IMR-90 (cell line): ENCODE results near the gene CCNJL. TPM values are rescaled to one million over a fixed set of nuclear protein-coding genes. Genes with fewer than 3 reads are reported as not detected.

Experiments used
- ATAC-seq: fragments of 200-7000 bp; cut with Tn5 transposase; 2 replicates; pipeline ENCODE4 v1.9.1; 2020; ENCODE audit warnings: low read depth, mild to moderate bottlenecking, moderate library complexity
- BruUV-seq: library from RNA; stranded (reverse); fragments of 400-500 nt; replicated peaks from 2 replicates; lab custom pipeline; 2021; lab: Mats Ljungman, UMichigan
- CTCF ChIA-PET: fragments of 300-600 bp; formaldehyde crosslinking; extraction: SDS; loops from one replicate; lab custom pipeline; 2021; ENCODE audit warnings: antibody characterized with exemption; lab: Yijun Ruan, JAX
- POLR2A ChIA-PET: fragments of 300-600 bp; sonication (Branson Sonifier 250); formaldehyde crosslinking; loops from one replicate; lab custom pipeline; 2022; ENCODE audit warnings: antibody characterized with exemption; ENCODE audit not compliant: unreplicated experiment; lab: Charles Lee
- DNase-seq: peaks from one replicate; pipeline ENCODE4 v3.0.0; 2013
- H2AFZ ChIP-seq: replicated peaks from 2 replicates; pipeline ENCODE3; 2013; ENCODE audit warnings: low read length, mild to moderate bottlenecking; ENCODE audit not compliant: poor library complexity
- H2AK5ac ChIP-seq: 2 replicates; pipeline ENCODE4 v1.6.1; 2013; ENCODE audit warnings: low read depth, low read length, inconsistent platforms
- H2AK9ac ChIP-seq: replicated peaks from 2 replicates; pipeline ENCODE3; 2013; ENCODE audit warnings: mild to moderate bottlenecking, low read depth, low read length, moderate library complexity; ENCODE audit not compliant: poor library complexity
- H2BK120ac ChIP-seq: 2 replicates; pipeline ENCODE4 v1.6.1; 2013; ENCODE audit warnings: low read depth, low read length, inconsistent platforms
- H2BK15ac ChIP-seq: 3 replicates; pipeline ENCODE4 v1.6.1; 2013; ENCODE audit warnings: low read depth, low read length, inconsistent platforms
- H2BK20ac ChIP-seq: 2 replicates; pipeline ENCODE4 v1.6.1; 2013; ENCODE audit warnings: low read depth, mild to moderate bottlenecking, inconsistent platforms, low read length, moderate library complexity
- H2BK5ac ChIP-seq: 2 replicates; pipeline ENCODE4 v1.6.1; 2013; ENCODE audit warnings: mild to moderate bottlenecking, low read depth, low read length, inconsistent platforms; ENCODE audit not compliant: poor library complexity, severe bottlenecking
- H3K14ac ChIP-seq: replicated peaks from 2 replicates; pipeline ENCODE4 v1.6.1; 2013; ENCODE audit warnings: low read depth, low read length, inconsistent platforms
- H3K18ac ChIP-seq: 2 replicates; pipeline ENCODE4 v1.6.1; 2013; ENCODE audit warnings: low read depth, low read length, control low read depth
- H3K23ac ChIP-seq: 2 replicates; pipeline ENCODE4 v1.6.1; 2013; ENCODE audit warnings: low read depth, low read length, inconsistent platforms
- H3K27ac ChIP-seq: 2 replicates; pipeline ENCODE4 v1.5.1; 2013; ENCODE audit warnings: mild to moderate bottlenecking, control low read depth, low read length; ENCODE audit not compliant: insufficient read depth
- H3K27me3 ChIP-seq: 2 replicates; pipeline ENCODE4 v1.6.1; 2013; ENCODE audit warnings: low read length; ENCODE audit not compliant: control insufficient read depth, insufficient read depth
- H3K36me3 ChIP-seq: 2 replicates; pipeline ENCODE4 v1.6.1; 2013; ENCODE audit warnings: low read length, mixed read lengths; ENCODE audit not compliant: control insufficient read depth, insufficient read depth
- H3K4ac ChIP-seq: 2 replicates; pipeline ENCODE4 v1.6.1; 2013; ENCODE audit warnings: low read depth, low read length, inconsistent platforms
- H3K4me1 ChIP-seq: 2 replicates; pipeline ENCODE4 v1.6.1; 2013; ENCODE audit warnings: low read length, mixed read lengths; ENCODE audit not compliant: control insufficient read depth, insufficient read depth
- H3K4me2 ChIP-seq: 2 replicates; pipeline ENCODE4 v1.6.1; 2013; ENCODE audit warnings: low read depth, mild to moderate bottlenecking, control low read depth, low read length, moderate library complexity
- H3K4me3 ChIP-seq: 2 replicates; pipeline ENCODE4 v1.5.1; 2013; ENCODE audit warnings: low read depth, mild to moderate bottlenecking, control low read depth, low read length, moderate library complexity; ENCODE audit not compliant: insufficient read depth
- H3K56ac ChIP-seq: 2 replicates; pipeline ENCODE4 v1.6.1; 2013; ENCODE audit warnings: low read length, inconsistent platforms; ENCODE audit not compliant: insufficient read depth; ENCODE audit errors: extremely low read depth
- H3K79me1 ChIP-seq, 2 experiments: 2 replicates each; pipeline ENCODE4 v1.6.1; 2013; ENCODE audit warnings: low read length in 2 of 2, inconsistent platforms in 1 of 2, low read depth in 1 of 2
- H3K9ac ChIP-seq: 2 replicates; pipeline ENCODE4 v1.6.1; 2013; ENCODE audit warnings: low read depth, low read length, control low read depth
- H3K9me1 ChIP-seq: 2 replicates; pipeline ENCODE4 v1.6.1; 2013; ENCODE audit warnings: low read length, inconsistent platforms; ENCODE audit not compliant: insufficient read depth
- H3K9me3 ChIP-seq: 2 replicates; pipeline ENCODE4 v1.6.1; 2013; ENCODE audit warnings: low read length; ENCODE audit not compliant: control insufficient read depth, insufficient read depth
- H4K20me1 ChIP-seq: 2 replicates; pipeline ENCODE4 v1.6.1; 2013; ENCODE audit warnings: low read length, inconsistent platforms; ENCODE audit not compliant: insufficient read depth
- H4K5ac ChIP-seq: 2 replicates; pipeline ENCODE4 v1.6.1; 2013; ENCODE audit warnings: mild to moderate bottlenecking, low read depth, low read length, control low read depth
- H4K8ac ChIP-seq, 2 experiments: 2 replicates each; pipeline ENCODE4 v1.6.1; 2013; ENCODE audit warnings: low read depth in 2 of 2, low read length in 2 of 2, control low read depth in 1 of 2, inconsistent platforms in 1 of 2
- H4K91ac ChIP-seq: 2 replicates; pipeline ENCODE4 v1.6.1; 2013; ENCODE audit warnings: low read depth, low read length, inconsistent platforms; ENCODE audit not compliant: insufficient read depth
- BHLHE40 ChIP-seq: fragments of 150-350 bp; IDR thresholded peaks from 2 replicates; pipeline ENCODE4 v1.6.1; 2016; ENCODE audit warnings: mild to moderate bottlenecking, low read depth, low read length
- CEBPB ChIP-seq: IDR thresholded peaks from 2 replicates; pipeline ENCODE4 v1.6.1; 2012; ENCODE audit warnings: low read depth, low read length, improper control_type of control experiment
- CHD1 ChIP-seq: IDR thresholded peaks from 2 replicates; pipeline ENCODE4 v1.6.1; 2012; ENCODE audit warnings: low read depth, low read length, improper control_type of control experiment
- FOS ChIP-seq: fragments of 150-350 bp; IDR thresholded peaks from 2 replicates; pipeline ENCODE4 v1.6.1; 2016; ENCODE audit warnings: low read depth, low read length
- MAFK ChIP-seq: IDR thresholded peaks from 2 replicates; pipeline ENCODE4 v1.6.1; 2012; ENCODE audit warnings: low read depth, low read length, improper control_type of control experiment
- MAZ ChIP-seq: IDR thresholded peaks from 2 replicates; pipeline ENCODE4 v1.6.1; 2012; ENCODE audit warnings: low read depth, mild to moderate bottlenecking, low read length, improper control_type of control experiment, moderate library complexity, borderline replicate concordance
- MXI1 ChIP-seq: IDR thresholded peaks from 2 replicates; pipeline ENCODE4 v1.6.1; 2012; ENCODE audit warnings: low read depth, mild to moderate bottlenecking, low read length, moderate library complexity, borderline replicate concordance
- NFE2L2 ChIP-seq: fragments of 150-350 bp; IDR thresholded peaks from 2 replicates; pipeline ENCODE4 v1.6.1; 2016; ENCODE audit warnings: low read depth, mild to moderate bottlenecking, low read length
- POLR2A ChIP-seq: IDR thresholded peaks from 2 replicates; pipeline ENCODE4 v1.6.1; 2012; ENCODE audit warnings: mild to moderate bottlenecking, low read depth, low read length
- RAD21 ChIP-seq: IDR thresholded peaks from 2 replicates; pipeline ENCODE4 v1.6.1; 2012; ENCODE audit warnings: low read length, improper control_type of control experiment
- RCOR1 ChIP-seq: IDR thresholded peaks from 2 replicates; pipeline ENCODE4 v1.6.1; 2012; ENCODE audit warnings: mild to moderate bottlenecking, low read length, improper control_type of control experiment; ENCODE audit not compliant: insufficient replicate concordance
- RFX5 ChIP-seq: IDR thresholded peaks from 2 replicates; pipeline ENCODE4 v1.8.0; 2012; ENCODE audit warnings: low read depth, mild to moderate bottlenecking, low read length, moderate library complexity
- SMC3 ChIP-seq: fragments of 150-350 bp; IDR thresholded peaks from 2 replicates; pipeline ENCODE4 v1.6.1; 2016; ENCODE audit warnings: low read depth, mild to moderate bottlenecking, antibody characterized with exemption, low read length, moderate library complexity
- WGBS, 2 experiments: methylation state at CpG; one replicate each; pipeline versions ENCODE4 v1.1.5 to v1.1.7; 2013; ENCODE audit warnings: missing lambda C conversion rate in 2 of 2; ENCODE audit not compliant: insufficient read length in 1 of 2; ENCODE audit errors: extremely low coverage in 2 of 2; 5-methylcytosine and 5-hydroxymethylcytosine counted together
- dilution Hi-C: fragments of 300-500 bp; cut with HindIII; formaldehyde crosslinking; loops from one replicate; pipeline ENCODE4 v1.14.3; 2018; ENCODE audit warnings: low sequenced_read_pairs; ENCODE audit not compliant: unreplicated experiment
- in situ Hi-C: fragments of 300-500 bp; cut with MboI; formaldehyde crosslinking; loops from 3 replicates; pipeline ENCODE4 v1.14.3; 2019; ENCODE audit warnings: low sequenced_read_pairs, inconsistent platforms, mixed read lengths
- intact Hi-C: fragments of 100-400 bp; cut with micrococcal nuclease; formaldehyde crosslinking; loops from 2 replicates; pipeline ENCODE4 v1.10.0; 2022
- polyA plus RNA-seq, 3 experiments: library from polyadenylated mRNA; depleted of rRNA; stranded (reverse); fragments of >200 nt; gene quantifications; 2 replicates each; pipeline ENCODE4 v1.2.3, GENCODE V29; 2012; ENCODE audit warnings: low replicate concordance in 1 of 3
- total RNA-seq: library from RNA; depleted of rRNA; stranded (reverse); fragments of >200 nt; gene quantifications from 2 replicates; pipeline ENCODE4 v1.2.3, GENCODE V29; 2012
- TF ChIP-seq, protein P1 (sequence below): conservative IDR thresholded peaks from 2 replicates; pipeline ENCODE4 v1.5.1; 2012; ENCODE audit warnings: mild to moderate bottlenecking, low read depth, low read length, improper control_type of control experiment
- TF ChIP-seq, protein P2 (sequence below): fragments of 150-350 bp; IDR thresholded peaks from 2 replicates; pipeline ENCODE4 v1.6.1; 2017; ENCODE audit warnings: mild to moderate bottlenecking, antibody characterized with exemption, low read length, low read depth
- TF ChIP-seq, protein P3 (sequence below): fragments of 150-350 bp; IDR thresholded peaks from 2 replicates; pipeline ENCODE4 v1.6.1; 2016; ENCODE audit warnings: low read depth, mild to moderate bottlenecking, low read length, moderate library complexity, borderline replicate concordance

The CCNJL gene
- total and polyA plus RNA-seq, 2 of the 4 experiments (the other 2 are of a cell fraction), result 2.0 to 3.8 TPM

DNA sequence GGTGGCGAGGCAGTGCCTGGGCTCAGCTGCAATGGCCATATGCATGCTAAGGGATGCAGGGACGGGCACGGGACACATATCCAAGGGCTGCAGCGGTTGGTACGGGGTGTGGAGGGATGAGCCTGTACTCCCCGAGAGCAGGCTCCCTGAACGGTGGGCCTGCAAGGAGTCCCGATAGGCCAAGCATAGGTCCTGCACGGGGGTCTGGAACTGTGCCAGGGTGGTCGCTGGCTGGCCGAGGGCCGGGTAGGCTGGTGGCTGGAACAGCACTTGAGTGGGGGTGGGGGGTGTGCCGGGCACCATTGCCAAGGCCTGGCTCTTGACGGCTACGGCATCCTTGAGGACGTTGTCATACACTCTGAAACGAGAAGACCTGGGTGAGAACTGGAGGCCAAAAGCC, 58.9 kb downstream of the CCNJL start:
- Histone ChIP-seq H2BK15ac (no peak overlapping the region), H4K8ac (no peak overlapping the region), H3K4me1 (no peaks in the 10 kb centered on the region), H3K23ac (no peak overlapping the region), H2AK9ac (no peak overlapping the region), H3K9me3 (no peaks in the 10 kb centered on the region), H3K36me3 (peaks cover 16% of the 10 kb centered on the region), H3K79me1 (no peaks in the 10 kb centered on the region), H2AK5ac (no peak overlapping the region), H2BK120ac (no peak overlapping the region), H3K4me2 (no peak overlapping the region), H3K27me3 (no peaks in the 10 kb centered on the region), H4K91ac (no peak overlapping the region), H4K5ac (no peak overlapping the region), H3K56ac (no peak overlapping the region), H2AFZ (no peak overlapping the region), H3K27ac (no peak overlapping the region), H3K14ac (no peak overlapping the region), H3K4me3 (no peak overlapping the region), H3K4ac (no peak overlapping the region), H2BK20ac (no peak overlapping the region), H2BK5ac (no peak overlapping the region), H3K18ac (no peak overlapping the region), H3K9ac (no peak overlapping the region), H4K20me1 (no peaks in the 10 kb centered on the region), H3K9me1 (no peaks in the 10 kb centered on the region)
- TF ChIP-seq, protein P1, sequence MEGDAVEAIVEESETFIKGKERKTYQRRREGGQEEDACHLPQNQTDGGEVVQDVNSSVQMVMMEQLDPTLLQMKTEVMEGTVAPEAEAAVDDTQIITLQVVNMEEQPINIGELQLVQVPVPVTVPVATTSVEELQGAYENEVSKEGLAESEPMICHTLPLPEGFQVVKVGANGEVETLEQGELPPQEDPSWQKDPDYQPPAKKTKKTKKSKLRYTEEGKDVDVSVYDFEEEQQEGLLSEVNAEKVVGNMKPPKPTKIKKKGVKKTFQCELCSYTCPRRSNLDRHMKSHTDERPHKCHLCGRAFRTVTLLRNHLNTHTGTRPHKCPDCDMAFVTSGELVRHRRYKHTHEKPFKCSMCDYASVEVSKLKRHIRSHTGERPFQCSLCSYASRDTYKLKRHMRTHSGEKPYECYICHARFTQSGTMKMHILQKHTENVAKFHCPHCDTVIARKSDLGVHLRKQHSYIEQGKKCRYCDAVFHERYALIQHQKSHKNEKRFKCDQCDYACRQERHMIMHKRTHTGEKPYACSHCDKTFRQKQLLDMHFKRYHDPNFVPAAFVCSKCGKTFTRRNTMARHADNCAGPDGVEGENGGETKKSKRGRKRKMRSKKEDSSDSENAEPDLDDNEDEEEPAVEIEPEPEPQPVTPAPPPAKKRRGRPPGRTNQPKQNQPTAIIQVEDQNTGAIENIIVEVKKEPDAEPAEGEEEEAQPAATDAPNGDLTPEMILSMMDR, result no peak
- TF ChIP-seq NFE2L2, result no peak
- no peak for TF ChIP-seq SMC3
- TF ChIP-seq RAD21, result no peak
- no peak for TF ChIP-seq CHD1
- TF ChIP-seq, protein P2, sequence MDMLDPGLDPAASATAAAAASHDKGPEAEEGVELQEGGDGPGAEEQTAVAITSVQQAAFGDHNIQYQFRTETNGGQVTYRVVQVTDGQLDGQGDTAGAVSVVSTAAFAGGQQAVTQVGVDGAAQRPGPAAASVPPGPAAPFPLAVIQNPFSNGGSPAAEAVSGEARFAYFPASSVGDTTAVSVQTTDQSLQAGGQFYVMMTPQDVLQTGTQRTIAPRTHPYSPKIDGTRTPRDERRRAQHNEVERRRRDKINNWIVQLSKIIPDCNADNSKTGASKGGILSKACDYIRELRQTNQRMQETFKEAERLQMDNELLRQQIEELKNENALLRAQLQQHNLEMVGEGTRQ, result no peak
- TF ChIP-seq RCOR1, result no peak
- no peak for TF ChIP-seq RFX5
- TF ChIP-seq MXI1, result no peak
- TF ChIP-seq POLR2A, result no peak
- no peak for TF ChIP-seq MAFK
- TF ChIP-seq FOS, result no peak
- TF ChIP-seq CEBPB, result no peak
- TF ChIP-seq MAZ, result no peak
- TF ChIP-seq, protein P3, sequence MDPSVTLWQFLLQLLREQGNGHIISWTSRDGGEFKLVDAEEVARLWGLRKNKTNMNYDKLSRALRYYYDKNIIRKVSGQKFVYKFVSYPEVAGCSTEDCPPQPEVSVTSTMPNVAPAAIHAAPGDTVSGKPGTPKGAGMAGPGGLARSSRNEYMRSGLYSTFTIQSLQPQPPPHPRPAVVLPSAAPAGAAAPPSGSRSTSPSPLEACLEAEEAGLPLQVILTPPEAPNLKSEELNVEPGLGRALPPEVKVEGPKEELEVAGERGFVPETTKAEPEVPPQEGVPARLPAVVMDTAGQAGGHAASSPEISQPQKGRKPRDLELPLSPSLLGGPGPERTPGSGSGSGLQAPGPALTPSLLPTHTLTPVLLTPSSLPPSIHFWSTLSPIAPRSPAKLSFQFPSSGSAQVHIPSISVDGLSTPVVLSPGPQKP, result no peak
- TF ChIP-seq BHLHE40, result no peak
- in situ Hi-C loops, result no loop called here
- 86% methylated on average over 11 of the region's 17 CpGs; no CpG with 5 or more reads in 1 of the 2 experiments for WGBS, 2 experiments
- BruUV-seq, result no TSS peak
- intact Hi-C loops, result no loop called here
- CTCF ChIA-PET, result no interaction called here
- DNase-seq (no peak), ATAC-seq (no peak)
- dilution Hi-C loops, result no loop called here
- POLR2A ChIA-PET, result no interaction called here
